Ovary (tissue), 3 donors: ENCODE results near the gene TSPAN14.

Experiments
- EP300 ChIP-seq: sonication (generic); formaldehyde crosslinking; IDR thresholded peaks from one replicate; pipeline ENCODE4 v1.6.1; 2017; ENCODE audit warnings: antibody characterized with exemption
- POLR2A ChIP-seq: fragments of 450-650 bp; IDR thresholded peaks from one replicate; pipeline ENCODE4 v1.6.1; 2017; ENCODE audit warnings: antibody characterized with exemption, mild to moderate bottlenecking, moderate library complexity
- TF ChIP-seq, protein P1 (sequence below), 3 donors: fragments of 450-650 bp in 2 of 3; fragments of 200-600 bp in 1 of 3; IDR thresholded peaks; one replicate each; pipeline versions ENCODE4 v1.5.1 to v1.8.0; 2016 to 2022; ENCODE audit warnings: antibody characterized with exemption in 3 of 3, mild to moderate bottlenecking in 1 of 3
- donor health status: DM: no; HTN: no; CAD: no.

GRCh38 chr10:80539421-80540031 is 85.4 kb downstream of the TSPAN14 start:
- TF ChIP-seq, protein P1, sequence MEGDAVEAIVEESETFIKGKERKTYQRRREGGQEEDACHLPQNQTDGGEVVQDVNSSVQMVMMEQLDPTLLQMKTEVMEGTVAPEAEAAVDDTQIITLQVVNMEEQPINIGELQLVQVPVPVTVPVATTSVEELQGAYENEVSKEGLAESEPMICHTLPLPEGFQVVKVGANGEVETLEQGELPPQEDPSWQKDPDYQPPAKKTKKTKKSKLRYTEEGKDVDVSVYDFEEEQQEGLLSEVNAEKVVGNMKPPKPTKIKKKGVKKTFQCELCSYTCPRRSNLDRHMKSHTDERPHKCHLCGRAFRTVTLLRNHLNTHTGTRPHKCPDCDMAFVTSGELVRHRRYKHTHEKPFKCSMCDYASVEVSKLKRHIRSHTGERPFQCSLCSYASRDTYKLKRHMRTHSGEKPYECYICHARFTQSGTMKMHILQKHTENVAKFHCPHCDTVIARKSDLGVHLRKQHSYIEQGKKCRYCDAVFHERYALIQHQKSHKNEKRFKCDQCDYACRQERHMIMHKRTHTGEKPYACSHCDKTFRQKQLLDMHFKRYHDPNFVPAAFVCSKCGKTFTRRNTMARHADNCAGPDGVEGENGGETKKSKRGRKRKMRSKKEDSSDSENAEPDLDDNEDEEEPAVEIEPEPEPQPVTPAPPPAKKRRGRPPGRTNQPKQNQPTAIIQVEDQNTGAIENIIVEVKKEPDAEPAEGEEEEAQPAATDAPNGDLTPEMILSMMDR (IDR thresholded peaks at IDR 0.05), result no peak
- TF ChIP-seq POLR2A (no peak), EP300 (no peak)
